Glutamatergic neuron (in vitro differentiated cells): ENCODE data around the gene NFATC1. TPM values are rescaled to one million over a fixed set of nuclear protein-coding genes. Genes with fewer than 3 reads are reported as not detected.

ENCODE experiments used
- DNase-seq: peaks from one replicate; pipeline ENCODE4 v3.0.0; 2022
- H3K27ac Mint-ChIP-seq: one replicate; pipeline ENCODE4 v1.8.0; 2020; ENCODE audit warnings: mild to moderate bottlenecking, mixed read lengths, inconsistent platforms; ENCODE audit not compliant: unreplicated experiment
- H3K27me3 Mint-ChIP-seq: one replicate; pipeline ENCODE4 v1.8.0; 2020; ENCODE audit warnings: mild to moderate bottlenecking, moderate library complexity, mixed read lengths, inconsistent platforms; ENCODE audit not compliant: unreplicated experiment
- H3K36me3 Mint-ChIP-seq: one replicate; pipeline ENCODE4 v1.8.0; 2020; ENCODE audit warnings: mild to moderate bottlenecking, mixed read lengths, inconsistent platforms; ENCODE audit not compliant: unreplicated experiment
- H3K4me1 Mint-ChIP-seq: one replicate; pipeline ENCODE4 v1.8.0; 2020; ENCODE audit warnings: mild to moderate bottlenecking, low read depth, mixed read lengths, inconsistent platforms; ENCODE audit not compliant: unreplicated experiment
- H3K4me3 Mint-ChIP-seq: one replicate; pipeline ENCODE4 v1.8.0; 2020; ENCODE audit warnings: mild to moderate bottlenecking, mixed read lengths, inconsistent platforms; ENCODE audit not compliant: unreplicated experiment
- H3K9me3 Mint-ChIP-seq: one replicate; pipeline ENCODE4 v1.8.0; 2020; ENCODE audit warnings: mild to moderate bottlenecking, moderate library complexity, mixed read lengths, inconsistent platforms; ENCODE audit not compliant: unreplicated experiment
- total RNA-seq: library from RNA; stranded (reverse); fragmentation: NEBNext Ultra II Directional; extraction: Animal tissue kit (Norgen Biotek cat#: 25700); gene quantifications from one replicate; pipeline ENCODE4 v1.2.1, GENCODE V29; 2021; ENCODE audit not compliant: unreplicated experiment
- TF ChIP-seq, protein P1 (sequence below): fragments of 200-600 bp; sonication (generic); IDR thresholded peaks from one replicate; pipeline ENCODE4 v1.5.0; 2021; ENCODE audit not compliant: partially characterized antibody, unreplicated experiment

Gene NFATC1
- total RNA-seq, 1 donor from 2014 or later: 5.3 TPM

DNA sequence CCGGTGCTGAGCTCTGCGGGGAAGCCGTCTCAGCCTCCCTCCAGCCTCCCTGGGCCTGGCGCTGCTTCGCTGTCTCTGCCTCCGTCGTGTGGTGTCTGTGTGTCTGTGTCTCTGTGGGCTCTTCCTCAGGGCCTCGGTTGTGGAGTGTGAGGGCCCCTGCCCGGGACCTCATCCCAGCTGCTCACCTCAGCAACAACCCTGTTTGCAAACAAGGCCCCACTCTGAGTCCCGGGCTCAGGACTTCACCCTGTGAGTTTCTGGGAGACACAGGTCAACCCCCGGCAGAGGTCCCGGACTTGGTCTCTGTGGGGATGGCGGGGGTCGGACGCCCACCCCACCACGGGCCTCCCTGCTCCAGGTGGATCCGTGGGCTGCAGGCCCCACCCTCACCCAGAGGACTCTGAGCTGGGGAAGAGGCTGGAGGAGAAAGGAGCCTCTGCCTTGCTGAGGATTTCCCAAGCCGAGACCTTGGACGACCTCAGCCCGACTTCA, 156.5 kb downstream of the NFATC1 start:
- TF ChIP-seq, protein P1, sequence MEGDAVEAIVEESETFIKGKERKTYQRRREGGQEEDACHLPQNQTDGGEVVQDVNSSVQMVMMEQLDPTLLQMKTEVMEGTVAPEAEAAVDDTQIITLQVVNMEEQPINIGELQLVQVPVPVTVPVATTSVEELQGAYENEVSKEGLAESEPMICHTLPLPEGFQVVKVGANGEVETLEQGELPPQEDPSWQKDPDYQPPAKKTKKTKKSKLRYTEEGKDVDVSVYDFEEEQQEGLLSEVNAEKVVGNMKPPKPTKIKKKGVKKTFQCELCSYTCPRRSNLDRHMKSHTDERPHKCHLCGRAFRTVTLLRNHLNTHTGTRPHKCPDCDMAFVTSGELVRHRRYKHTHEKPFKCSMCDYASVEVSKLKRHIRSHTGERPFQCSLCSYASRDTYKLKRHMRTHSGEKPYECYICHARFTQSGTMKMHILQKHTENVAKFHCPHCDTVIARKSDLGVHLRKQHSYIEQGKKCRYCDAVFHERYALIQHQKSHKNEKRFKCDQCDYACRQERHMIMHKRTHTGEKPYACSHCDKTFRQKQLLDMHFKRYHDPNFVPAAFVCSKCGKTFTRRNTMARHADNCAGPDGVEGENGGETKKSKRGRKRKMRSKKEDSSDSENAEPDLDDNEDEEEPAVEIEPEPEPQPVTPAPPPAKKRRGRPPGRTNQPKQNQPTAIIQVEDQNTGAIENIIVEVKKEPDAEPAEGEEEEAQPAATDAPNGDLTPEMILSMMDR: no peak

DNA sequence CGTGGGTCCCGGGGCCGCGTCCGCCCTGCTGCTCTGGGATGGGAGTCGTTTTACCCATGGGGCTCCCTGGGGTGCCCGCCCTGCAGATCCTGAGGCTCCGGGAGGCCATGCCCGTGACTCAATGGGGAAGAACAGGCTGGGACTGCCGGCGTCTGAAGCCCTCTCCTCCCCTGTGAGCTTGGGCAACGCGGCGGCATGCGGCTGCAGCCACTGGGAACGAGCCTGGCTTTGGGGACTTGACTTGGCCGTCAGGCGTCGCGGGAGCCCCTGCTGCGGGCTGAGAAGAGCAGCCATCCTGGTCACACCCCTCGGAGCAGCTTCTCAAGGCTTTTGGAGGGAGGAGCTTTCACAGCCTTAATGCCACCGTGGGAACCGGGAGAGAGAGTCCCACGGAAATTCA, 157.0 kb downstream of the NFATC1 start:
- Mint-ChIP-seq H3K4me1 (no peaks in the 10 kb centered on the region), H3K27me3 (peaks cover 3% of the 10 kb centered on the region), H3K36me3 (peaks cover 5% of the 10 kb centered on the region), H3K9me3 (peaks cover 5% of the 10 kb centered on the region), H3K27ac (no peak overlapping the region), H3K4me3 (no peak overlapping the region)
- no peak for DNase-seq
- TF ChIP-seq, protein P1: no peak

More for the DNA sequence above, 156.5 kb downstream of the NFATC1 start:
- Mint-ChIP-seq H3K27me3 (peaks cover 3% of the 10 kb centered on the region), H3K4me3 (no peak overlapping the region), H3K27ac (no peak overlapping the region), H3K4me1 (no peaks in the 10 kb centered on the region), H3K9me3 (peaks cover 5% of the 10 kb centered on the region), H3K36me3 (peaks cover 5% of the 10 kb centered on the region)
- no peak for DNase-seq

DNA sequence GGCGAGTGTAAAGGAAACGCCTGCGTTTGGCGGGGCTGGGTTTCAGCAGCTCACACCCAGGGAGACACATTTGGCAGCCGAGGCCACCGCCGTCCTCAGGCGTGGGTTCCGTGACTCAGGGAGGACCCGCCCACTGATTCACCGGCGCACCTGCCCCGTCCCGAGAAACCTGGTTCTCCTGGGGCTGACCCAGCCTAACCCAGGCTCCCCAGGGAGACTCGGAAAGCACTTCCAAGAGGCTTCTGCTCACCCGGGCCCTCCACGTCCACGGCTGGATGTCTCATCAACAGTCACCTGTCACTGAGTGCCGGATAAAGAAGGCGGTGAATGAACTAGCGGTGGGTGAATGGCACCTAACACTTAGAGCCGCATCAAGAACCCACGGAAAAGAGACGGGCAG, 157.4 kb downstream of the NFATC1 start:
- H3K4me1 Mint-ChIP-seq: no peaks in the 10 kb centered on the region
- H3K4me3 Mint-ChIP-seq: no peak overlapping the region
- H3K27ac Mint-ChIP-seq: no peak overlapping the region
- H3K36me3 Mint-ChIP-seq: peaks cover 5% of the 10 kb centered on the region
- peaks cover 5% of the 10 kb centered on the region for H3K27me3 Mint-ChIP-seq
- TF ChIP-seq, protein P1: no peak
- no peak for DNase-seq
- peaks cover 5% of the 10 kb centered on the region for H3K9me3 Mint-ChIP-seq

DNA sequence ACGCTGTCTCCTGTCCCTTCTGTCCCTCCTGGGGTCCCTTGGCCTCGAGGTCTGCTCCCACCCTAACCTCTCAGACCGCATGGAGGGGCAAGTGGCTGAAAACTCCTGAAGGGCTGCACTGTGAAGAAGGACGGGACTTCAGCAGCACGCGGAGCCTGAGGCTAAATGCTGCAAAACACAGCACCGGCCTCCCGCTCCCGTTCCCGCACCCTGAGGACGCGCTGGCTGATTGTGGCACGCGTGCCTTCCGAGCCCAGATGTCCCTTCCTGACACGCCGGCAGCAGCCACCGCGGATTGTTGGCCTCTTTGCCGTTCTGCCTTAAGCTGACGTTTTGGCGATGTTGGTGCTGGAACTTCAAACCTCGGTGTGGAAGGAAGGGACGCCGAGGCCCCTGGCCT, 158.0 kb downstream of the NFATC1 start:
- H3K4me3 Mint-ChIP-seq: no peak overlapping the region
- H3K4me1 Mint-ChIP-seq: no peaks in the 10 kb centered on the region
- H3K27me3 Mint-ChIP-seq: peaks cover 5% of the 10 kb centered on the region
- H3K36me3 Mint-ChIP-seq: peaks cover 5% of the 10 kb centered on the region
- TF ChIP-seq, protein P1: no peak
- no peak overlapping the region for H3K27ac Mint-ChIP-seq
- H3K9me3 Mint-ChIP-seq: peaks cover 4% of the 10 kb centered on the region
- DNase-seq: no peak

DNA sequence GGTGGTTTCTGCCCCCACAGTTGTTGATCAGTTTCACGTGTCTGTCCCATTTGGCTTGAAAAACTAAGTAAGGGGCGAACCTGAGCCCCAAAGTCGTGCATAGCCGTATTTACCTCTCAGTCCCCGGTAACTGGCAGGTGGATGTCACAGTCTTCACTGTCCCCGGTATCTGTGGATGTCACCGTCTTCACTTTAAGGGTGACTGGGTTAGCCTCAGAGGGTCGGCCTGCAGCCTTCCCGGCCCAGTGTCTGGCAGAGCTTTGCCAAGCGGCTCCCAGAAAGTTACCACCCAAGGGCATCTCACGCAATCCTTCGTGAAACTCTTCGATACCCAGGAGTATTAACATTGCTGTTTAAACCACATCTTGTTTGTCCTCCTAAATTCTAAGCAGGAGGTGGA, 158.6 kb downstream of the NFATC1 start:
- TF ChIP-seq, protein P1: no peak
- H3K27me3 Mint-ChIP-seq: peaks cover 5% of the 10 kb centered on the region
- DNase-seq: no peak
- peaks cover 3% of the 10 kb centered on the region for H3K9me3 Mint-ChIP-seq
- H3K27ac Mint-ChIP-seq: no peak overlapping the region
- H3K36me3 Mint-ChIP-seq: peaks cover 8% of the 10 kb centered on the region
- H3K4me1 Mint-ChIP-seq: no peaks in the 10 kb centered on the region
- H3K4me3 Mint-ChIP-seq: no peak overlapping the region
